GM06990 (cell line): Measurements from ENCODE around the gene SPRN.

ENCODE experiments used
- DNase-seq: peaks from one replicate; pipeline ENCODE4 v3.0.0-alpha.2; 2011; ENCODE audit not compliant: insufficient read length; ENCODE audit errors: extremely low read depth
- H3K27me3 ChIP-seq: replicated peaks from 2 replicates; pipeline ENCODE4 v1.6.0; 2011; ENCODE audit warnings: low read length; ENCODE audit not compliant: control insufficient read depth, insufficient read depth
- H3K36me3 ChIP-seq: 2 replicates; pipeline ENCODE4 v1.5.1; 2011; ENCODE audit warnings: low read length; ENCODE audit not compliant: control insufficient read depth, insufficient read depth
- H3K4me3 ChIP-seq: replicated peaks from 2 replicates; pipeline ENCODE4 v1.5.1; 2011; ENCODE audit warnings: low read depth, mild to moderate bottlenecking, control low read depth, low read length
- CTCF ChIP-seq: IDR thresholded peaks from 2 replicates; pipeline ENCODE4 v1.5.1; 2011; ENCODE audit warnings: low read length, control low read depth, mild to moderate bottlenecking, inconsistent platforms; ENCODE audit not compliant: insufficient read depth, poor library complexity, severe bottlenecking

The SPRN gene

GRCh38 chr10:133454204-133454893, 29.9 kb upstream of the SPRN start:
- DNase-seq = no peak
- no peaks in the 10 kb centered on the region for H3K36me3 ChIP-seq

GRCh38 chr10:133453516-133454203, 29.2 kb upstream of the SPRN start, which contains the start of gene SCART1:
SCART1 (plus strand) TSS chr10:133453945; CDS start chr10:133453998, 53 bp downstream.
- no peaks in the 10 kb centered on the region for H3K27me3 ChIP-seq
- TF ChIP-seq CTCF = no peak
- no peak within 1 kb of the TSS for H3K4me3 ChIP-seq
- DNase-seq = no peak
- no peaks in the 10 kb centered on the region for H3K36me3 ChIP-seq

More at GRCh38 chr10:133454204-133454893, 29.9 kb upstream of the SPRN start:
- H3K27me3 ChIP-seq = no peaks in the 10 kb centered on the region
- no peak for TF ChIP-seq CTCF
- no peak overlapping the region for H3K4me3 ChIP-seq

- no peak for DNase-seq
- H3K36me3 ChIP-seq = no peaks in the 10 kb centered on the region
- H3K4me3 ChIP-seq = no peak overlapping the region
- no peaks in the 10 kb centered on the region for H3K27me3 ChIP-seq
- TF ChIP-seq CTCF = no peak
These were observed 28.0 kb upstream of the SPRN start for GRCh38 chr10:133452453-133452852.

- H3K4me3 ChIP-seq = no peak overlapping the region
- DNase-seq = no peak
- TF ChIP-seq CTCF = no peak
- H3K27me3 ChIP-seq = no peaks in the 10 kb centered on the region
- H3K36me3 ChIP-seq = no peaks in the 10 kb centered on the region
These were observed 26.9 kb upstream of the SPRN start for GRCh38 chr10:133451346-133451745.

GRCh38 chr10:133448120-133448519, 23.7 kb upstream of the SPRN start:
- TF ChIP-seq CTCF = no peak
- Histone ChIP-seq H3K36me3 (no peaks in the 10 kb centered on the region), H3K27me3 (no peaks in the 10 kb centered on the region), H3K4me3 (no peak overlapping the region)
- DNase-seq = no peak

GRCh38 chr10:133446979-133447378, 22.6 kb upstream of the SPRN start:
- Histone ChIP-seq H3K4me3 (no peak overlapping the region), H3K36me3 (no peaks in the 10 kb centered on the region), H3K27me3 (no peaks in the 10 kb centered on the region)
- DNase-seq = no peak
- TF ChIP-seq CTCF = no peak
